Adrenal gland (tissue), 12 donors: Measurements from ENCODE around the gene FAM25A. TPM values are rescaled to one million over a fixed set of nuclear protein-coding genes. Genes with fewer than 3 reads are reported as not detected.

ENCODE experiments used
- DNase-seq, 7 donors: peaks; one replicate each; pipeline ENCODE4 v3.0.0-alpha.2; 2019 to 2020
- H3K27ac ChIP-seq, 5 donors: fragments of 200-600 bp; sonication (generic) in 4 of 5; 1 replicate in 3 of 5; 2 replicates in 2 of 5; pipeline versions ENCODE4 v1.5.1 to v1.8.0; 2016 to 2020; ENCODE audit warnings: mild to moderate bottlenecking in 1 of 5
- H3K27me3 ChIP-seq: fragments of 200-600 bp; 2 replicates; pipeline ENCODE4 v1.8.0; 2021
- H3K36me3 ChIP-seq, 2 donors: fragments of 200-600 bp; replicated peaks in 1 of 2; 1 replicate in 1 of 2; 2 replicates in 1 of 2; pipeline versions ENCODE4 v1.5.1 to v1.8.0; 2018 to 2022
- H3K4me1 ChIP-seq, 2 donors: fragments of 200-600 bp; replicated peaks in 1 of 2; 1 replicate in 1 of 2; 2 replicates in 1 of 2; pipeline versions ENCODE4 v1.5.1 to v1.8.0; 2018 to 2021
- H3K4me3 ChIP-seq, 4 donors: fragments of 200-600 bp; sonication (generic) in 3 of 4; one replicate each; pipeline ENCODE4 v1.5.1; 2016 to 2018
- H3K9me3 ChIP-seq, 3 donors: fragments of 200-600 bp; sonication (generic) in 1 of 3; replicated peaks in 1 of 3; 1 replicate in 2 of 3; 2 replicates in 1 of 3; pipeline versions ENCODE4 v1.5.1 to v1.8.0; 2016 to 2021
- CTCF ChIP-seq, 6 experiments: fragments of 450-650 bp in 4 of 6; fragments of 200-600 bp in 2 of 6; sonication (generic) in 1 of 6; IDR thresholded peaks; 1 replicate in 5 of 6; 2 replicates in 1 of 6; pipeline versions ENCODE4 v1.5.1 to v1.8.0; 2016 to 2021; ENCODE audit warnings: antibody characterized with exemption in 6 of 6, mild to moderate bottlenecking in 2 of 6, moderate library complexity in 1 of 6
- POLR2A ChIP-seq, 2 donors: fragments of 450-650 bp; IDR thresholded peaks; one replicate each; pipeline ENCODE4 v1.6.1; 2017; ENCODE audit warnings: antibody characterized with exemption in 2 of 2, mild to moderate bottlenecking in 2 of 2, moderate library complexity in 1 of 2
- WGBS, 4 donors: extraction: QIAGEN DNeasy Blood & Tissue Kit in 2 of 4; methylation state at CpG; one replicate each; pipeline versions ENCODE4 v1.1.5 to v1.1.7; 2013 to 2017; 5-methylcytosine and 5-hydroxymethylcytosine counted together
- intact Hi-C, 2 donors: fragments of 100-400 bp; cut with DNase I; formaldehyde crosslinking; loops; one replicate each; pipeline versions ENCODE4 v1.14.1 to v1.15.0; 2022 to 2023
- polyA plus RNA-seq, 3 donors: library from polyadenylated mRNA; stranded (reverse); fragments of 200-250 nt in 2 of 3; fragments of 350-450 nt in 1 of 3; fragmentation: Illumina TruSeq in 1 of 3; extraction: RNeasy Lipid Tissue Mini Kit (QIAGEN cat#74804) in 1 of 3; gene quantifications; one replicate each; pipeline ENCODE4 v1.2.3, GENCODE V29; 2013 to 2014
- total RNA-seq, 9 donors: library from RNA; depleted of rRNA in 4 of 9; stranded (reverse); fragments of >200 nt in 4 of 9; fragments of 120-200 nt in 1 of 9; fragmentation: NEBNext Ultra II Directional in 1 of 9; extraction: Animal tissue kit (Norgen Biotek cat#: 25700) in 1 of 9; gene quantifications; one replicate each; pipeline versions ENCODE4 v1.1.0 to v1.2.4, GENCODE V29; 2013 to 2023
- donor health status: healthy with polysubstance abuse.
- donor health status: Bipolar disorder and iron deficiency.
- donor health status: DM: yes; HTN: yes; CAD: no.
- donor health status: DM: no; HTN: no; CAD: no.
- donor health status: DM: no; HTN: no; CAD: no.
- donor health status: DM: yes; HTN: yes; CAD: no.

FAM25A gene
- total and polyA plus RNA-seq, 12 donors: 1.2 to 36.6 (median 4.9) TPM; not detected in 6

DNA sequence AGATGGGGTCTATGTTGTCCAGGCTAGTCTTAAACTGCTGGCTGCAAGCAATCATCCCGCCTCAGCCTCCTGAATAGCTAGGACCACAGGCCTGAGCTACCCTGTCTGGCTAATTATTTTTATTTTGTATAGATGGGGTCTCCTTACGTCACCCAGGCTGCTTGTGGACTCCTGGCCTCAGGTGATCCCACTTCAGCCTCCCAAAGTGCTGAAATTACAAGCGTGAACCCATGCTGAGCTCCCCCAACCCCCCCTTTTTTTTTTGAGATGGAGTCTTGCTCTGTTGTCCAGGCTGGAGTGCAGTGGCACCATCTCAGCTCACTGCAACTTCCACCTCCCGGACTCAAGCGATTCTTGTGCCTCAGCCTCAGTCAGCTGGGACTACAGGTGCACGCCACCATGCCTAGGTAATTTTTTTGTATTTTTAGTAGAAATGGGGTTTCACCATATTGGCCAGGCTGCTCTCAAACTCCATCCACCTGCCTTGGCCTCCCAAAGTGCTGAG lies 25.4 kb downstream of the FAM25A start:
- no peaks in the 10 kb centered on the region for H3K9me3 ChIP-seq
- peaks cover 0 to 24% of the 10 kb centered on the region in 2 donors for H3K36me3 ChIP-seq
- WGBS, 4 donors: 94 to 98% (median 98%) methylated on average over 6 of the region's 6 CpGs
- DNase-seq: no peak
- H3K27ac ChIP-seq: no peak overlapping the region
- TF ChIP-seq CTCF (IDR thresholded peaks at IDR 0.05) (no peak), POLR2A (IDR thresholded peaks at IDR 0.05) (no peak)
- H3K4me1 ChIP-seq: no peaks in the 10 kb centered on the region
- no peak overlapping the region for H3K4me3 ChIP-seq
- intact Hi-C loops: no loop called here
- no peaks in the 10 kb centered on the region for H3K27me3 ChIP-seq

DNA sequence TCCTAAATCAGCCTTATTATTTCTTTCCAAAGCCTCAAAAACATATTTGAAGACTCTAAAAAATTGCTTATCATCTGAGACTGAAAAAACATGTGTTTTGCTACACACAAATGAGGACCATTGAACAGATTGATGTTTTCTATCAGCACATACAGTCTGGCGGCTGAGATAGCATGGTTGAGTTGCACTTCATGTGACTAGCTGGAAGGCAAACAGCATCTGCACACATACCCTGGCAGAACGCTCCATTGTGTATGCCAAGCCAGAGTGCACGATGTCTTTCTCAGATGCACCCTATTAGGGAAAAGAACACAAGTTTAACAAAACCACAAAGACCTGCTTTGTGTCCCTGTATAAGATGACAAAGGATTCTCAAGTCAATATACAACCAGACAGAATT lies 33.0 kb downstream of the FAM25A start:
- Histone ChIP-seq H3K27me3 (no peaks in the 10 kb centered on the region), H3K4me1 (peaks cover 0 to 14% of the 10 kb centered on the region in 2 donors), H3K4me3 (no peak overlapping the region), H3K36me3 (peaks cover 0 to 71% of the 10 kb centered on the region in 2 donors), H3K9me3 (no peaks in the 10 kb centered on the region), H3K27ac (no peak overlapping the region)
- 76 to 89% (median 82%) methylated on average over 3 of the region's 3 CpGs for WGBS, 4 donors
- TF ChIP-seq CTCF (IDR thresholded peaks at IDR 0.05) (no peak), POLR2A (IDR thresholded peaks at IDR 0.05) (no peak)
- intact Hi-C loops: no loop called here
- no peak for DNase-seq

GRCh38 chr10:87053577-87054181 lies 33.6 kb downstream of the FAM25A start:
- no peaks in the 10 kb centered on the region for H3K27me3 ChIP-seq
- no peak for TF ChIP-seq CTCF (IDR thresholded peaks at IDR 0.05)
- no peak for TF ChIP-seq POLR2A (IDR thresholded peaks at IDR 0.05)
- H3K36me3 ChIP-seq: peaks cover 0 to 75% of the 10 kb centered on the region in 2 donors
- no peak for DNase-seq
- intact Hi-C loops: no loop called here
- no peaks in the 10 kb centered on the region for H3K9me3 ChIP-seq
- 87 to 92% (median 89%) methylated on average over 7 of the region's 7 CpGs for WGBS, 4 donors
- peaks cover 0 to 14% of the 10 kb centered on the region in 2 donors for H3K4me1 ChIP-seq
- H3K27ac ChIP-seq: peak overlapping the region in 2 of 5 donors; percentile 41 to 58
- H3K4me3 ChIP-seq: no peak overlapping the region

- no peaks in the 10 kb centered on the region for H3K27me3 ChIP-seq
- H3K36me3 ChIP-seq: peaks cover 0 to 74% of the 10 kb centered on the region in 2 donors
- peak overlapping the region in 4 of 5 donors; percentile 21 to 58 (median 34) for H3K27ac ChIP-seq
- WGBS, 4 donors: 63 to 74% (median 72%) methylated on average over 7 of the region's 7 CpGs
- no peak overlapping the region for H3K4me3 ChIP-seq
- DNase-seq: peak in 4 of 7 donors; percentile 15 to 43 (median 20)
- TF ChIP-seq POLR2A (IDR thresholded peaks at IDR 0.05) (no peak), CTCF (IDR thresholded peaks at IDR 0.05) (peak in 1 of 6 experiments; percentile 3)
- H3K9me3 ChIP-seq: no peaks in the 10 kb centered on the region
- intact Hi-C loops: no loop called here
- H3K4me1 ChIP-seq: peaks cover 0 to 14% of the 10 kb centered on the region in 2 donors
These were observed 34.5 kb downstream of the FAM25A start for GRCh38 chr10:87054373-87055295.
